WI38 (cell line): ENCODE data around the gene ADAM10.

Source experiments
- H3K4me3 ChIP-seq: 2 replicates; pipeline ENCODE4 v1.5.1; 2011; ENCODE audit warnings: low read depth, mild to moderate bottlenecking, control low read depth, low read length
- TF ChIP-seq, protein P1 (sequence below): IDR thresholded peaks from 2 replicates; pipeline ENCODE4 v1.5.1; 2012; ENCODE audit warnings: low read depth, mild to moderate bottlenecking, control low read depth, low read length

The ADAM10 gene

GRCh38 chr15:58742819-58743502 lies 6.5 kb downstream of the ADAM10 start:
- TF ChIP-seq, protein P1, sequence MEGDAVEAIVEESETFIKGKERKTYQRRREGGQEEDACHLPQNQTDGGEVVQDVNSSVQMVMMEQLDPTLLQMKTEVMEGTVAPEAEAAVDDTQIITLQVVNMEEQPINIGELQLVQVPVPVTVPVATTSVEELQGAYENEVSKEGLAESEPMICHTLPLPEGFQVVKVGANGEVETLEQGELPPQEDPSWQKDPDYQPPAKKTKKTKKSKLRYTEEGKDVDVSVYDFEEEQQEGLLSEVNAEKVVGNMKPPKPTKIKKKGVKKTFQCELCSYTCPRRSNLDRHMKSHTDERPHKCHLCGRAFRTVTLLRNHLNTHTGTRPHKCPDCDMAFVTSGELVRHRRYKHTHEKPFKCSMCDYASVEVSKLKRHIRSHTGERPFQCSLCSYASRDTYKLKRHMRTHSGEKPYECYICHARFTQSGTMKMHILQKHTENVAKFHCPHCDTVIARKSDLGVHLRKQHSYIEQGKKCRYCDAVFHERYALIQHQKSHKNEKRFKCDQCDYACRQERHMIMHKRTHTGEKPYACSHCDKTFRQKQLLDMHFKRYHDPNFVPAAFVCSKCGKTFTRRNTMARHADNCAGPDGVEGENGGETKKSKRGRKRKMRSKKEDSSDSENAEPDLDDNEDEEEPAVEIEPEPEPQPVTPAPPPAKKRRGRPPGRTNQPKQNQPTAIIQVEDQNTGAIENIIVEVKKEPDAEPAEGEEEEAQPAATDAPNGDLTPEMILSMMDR: no peak
- H3K4me3 ChIP-seq: no peak overlapping the region

GRCh38 chr15:58742022-58742813 lies 7.3 kb downstream of the ADAM10 start:
- TF ChIP-seq, protein P1: no peak
- 0 out of 2 replicates have a peak overlapping the region, but pooled peaks have one; percentile 3 for H3K4me3 ChIP-seq

GRCh38 chr15:58741032-58741431 lies 8.5 kb downstream of the ADAM10 start:
- TF ChIP-seq, protein P1: no peak
- no peak overlapping the region for H3K4me3 ChIP-seq

GRCh38 chr15:58740436-58740835 lies 9.1 kb downstream of the ADAM10 start:
- TF ChIP-seq, protein P1: no peak

DNA sequence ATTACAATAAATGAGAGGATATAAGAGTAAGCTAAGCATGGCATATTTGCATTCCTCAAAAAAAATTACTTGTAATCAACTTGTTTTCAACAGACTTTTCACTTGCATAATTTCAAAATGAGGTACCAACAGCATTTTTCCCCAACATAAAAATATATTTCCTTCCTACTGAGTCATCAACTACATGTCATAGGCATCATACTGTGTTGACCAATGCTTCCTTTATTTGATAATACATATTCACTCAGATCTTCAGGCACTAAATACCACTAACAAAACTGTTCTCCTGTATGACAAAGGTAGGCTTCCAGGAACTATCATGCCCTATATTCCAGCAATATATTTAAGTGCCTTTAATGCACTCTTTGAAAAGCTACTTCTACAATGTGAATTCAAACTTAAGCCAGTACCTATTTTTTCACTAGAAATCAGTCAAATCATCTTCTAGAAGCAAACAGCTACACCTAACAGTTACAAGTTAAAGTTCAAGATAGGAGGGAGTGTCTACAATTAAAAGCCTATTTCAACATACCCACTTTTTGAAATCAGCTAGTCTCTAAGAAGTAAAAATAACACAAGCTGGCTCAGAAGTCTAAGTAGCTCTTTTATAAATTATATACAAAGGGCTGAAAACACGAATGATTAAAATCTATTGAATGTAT lies 11.3 kb downstream of the ADAM10 start:
- TF ChIP-seq, protein P1: no peak
- H3K4me3 ChIP-seq: no peak overlapping the region

More at GRCh38 chr15:58740436-58740835, 9.1 kb downstream of the ADAM10 start:
- no peak overlapping the region for H3K4me3 ChIP-seq

- TF ChIP-seq, protein P1: no peak
- no peak overlapping the region for H3K4me3 ChIP-seq
Measured at GRCh38 chr15:58737298-58737697, 12.2 kb downstream of the ADAM10 start.
